SU-DHL-6 (cell line): Measurements from ENCODE around the gene FBXO40.

Experiments used
- H2AFZ ChIP-seq: fragments of 200-600 bp; sonication (generic); 2 replicates; pipeline ENCODE4 v1.6.1; 2014; ENCODE audit warnings: low read depth, mild to moderate bottlenecking, moderate library complexity, mixed read lengths, antibody characterized with exemption, low read length; ENCODE audit not compliant: severe bottlenecking
- H3F3A ChIP-seq: fragments of 200-600 bp; shearing (Covaris generic); 2 replicates; pipeline ENCODE4 v1.6.0; 2016; ENCODE audit warnings: antibody characterized with exemption, mild to moderate bottlenecking; ENCODE audit not compliant: insufficient read depth
- H3K27ac ChIP-seq: fragments of 200-600 bp; sonication (generic); 2 replicates; pipeline ENCODE4 v1.5.1; 2016; ENCODE audit warnings: low read depth, mild to moderate bottlenecking, low read length, moderate library complexity, mixed read lengths
- H3K27me3 ChIP-seq: fragments of 200-600 bp; sonication (generic), shearing (Covaris generic); 2 replicates; pipeline ENCODE4 v1.6.0; 2014; ENCODE audit warnings: mild to moderate bottlenecking, low read length
- H3K36me3 ChIP-seq: fragments of 200-600 bp; sonication (generic); 2 replicates; pipeline ENCODE4 v1.6.1; 2014; ENCODE audit warnings: mild to moderate bottlenecking, low read length, mixed read lengths
- H3K4me2 ChIP-seq: fragments of 300-600, 200-600 bp; shearing (Covaris generic), sonication (generic); 2 replicates; pipeline ENCODE4 v1.6.0; 2014; ENCODE audit warnings: low read length, low read depth, mild to moderate bottlenecking; ENCODE audit not compliant: poor library complexity, severe bottlenecking
- H3K4me3 ChIP-seq: fragments of 200-600 bp; sonication (generic); 2 replicates; pipeline ENCODE4 v1.5.1; 2014; ENCODE audit warnings: antibody characterized with exemption, low read length, mild to moderate bottlenecking, mixed read lengths; ENCODE audit not compliant: insufficient read depth, poor library complexity, severe bottlenecking
- H3K79me2 ChIP-seq: fragments of 200-600 bp; sonication (generic); 2 replicates; pipeline ENCODE4 v1.6.1; 2014; ENCODE audit warnings: mild to moderate bottlenecking, low read length, moderate library complexity; ENCODE audit not compliant: insufficient read depth
- H3K9ac ChIP-seq: fragments of 200-600 bp; sonication (generic); 2 replicates; pipeline ENCODE4 v1.7.0; 2014; ENCODE audit warnings: mild to moderate bottlenecking, low read length
- H3K9me2 ChIP-seq: fragments of 200-600 bp; sonication (generic); replicated peaks from 2 replicates; pipeline ENCODE4 v1.6.1; 2014; ENCODE audit warnings: low read length; ENCODE audit not compliant: insufficient read depth
- H3K9me3 ChIP-seq: fragments of 200-600 bp; sonication (generic); 2 replicates; pipeline ENCODE4 v1.6.1; 2014; ENCODE audit warnings: low read length, mixed read lengths; ENCODE audit not compliant: insufficient read depth
- H4K20me1 ChIP-seq: fragments of 200-600 bp; sonication (generic); 2 replicates; pipeline ENCODE4 v1.6.1; 2014; ENCODE audit warnings: low read depth, mild to moderate bottlenecking, antibody characterized with exemption, low read length, moderate library complexity, mixed read lengths
- EZH2phosphoT487 ChIP-seq: fragments of 200-600 bp; sonication (generic), shearing (Covaris generic); conservative IDR thresholded peaks from 2 replicates; pipeline ENCODE4 v1.6.1; 2018; ENCODE audit warnings: mild to moderate bottlenecking, antibody characterized with exemption, low read length, moderate library complexity, mixed read lengths
- TF ChIP-seq, protein P1 (sequence below): fragments of 200-600 bp; sonication (generic); IDR thresholded peaks from one replicate; pipeline ENCODE4 v1.5.1; 2017; ENCODE audit warnings: antibody characterized with exemption, mild to moderate bottlenecking, low read length, moderate library complexity; ENCODE audit not compliant: insufficient read depth, poor library complexity, severe bottlenecking

FBXO40 gene

DNA sequence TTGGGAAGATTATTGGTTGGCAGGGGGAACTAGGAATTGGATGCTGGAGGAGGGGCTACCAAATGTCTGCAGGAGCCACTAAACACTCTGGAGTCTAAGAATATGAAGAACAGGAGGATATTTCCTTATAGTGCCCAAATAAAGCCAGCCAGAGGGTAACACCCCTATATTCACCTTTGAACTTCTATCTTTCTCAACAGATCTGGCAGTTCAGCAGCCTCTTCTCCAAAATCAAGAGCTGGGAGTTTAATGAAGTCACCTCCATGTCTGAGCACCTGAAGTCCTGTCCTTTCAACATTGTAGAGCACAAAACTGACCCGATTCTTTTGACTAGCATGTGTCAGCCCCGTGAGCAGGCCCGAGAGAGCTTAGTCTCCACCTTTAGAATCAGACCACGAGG, 33.3 kb downstream of the FBXO40 start:
- Histone ChIP-seq H3K9ac (no peak overlapping the region), H3K4me3 (no peak overlapping the region), H3K79me2 (no peaks in the 10 kb centered on the region), H3K4me2 (no peak overlapping the region), H3K27me3 (no peaks in the 10 kb centered on the region), H3K27ac (no peak overlapping the region), H2AFZ (no peak overlapping the region), H3K36me3 (no peaks in the 10 kb centered on the region), H3F3A (no peaks in the 10 kb centered on the region), H3K9me2 (no peaks in the 10 kb centered on the region), H3K9me3 (no peaks in the 10 kb centered on the region), H4K20me1 (no peaks in the 10 kb centered on the region)
- TF ChIP-seq EZH2phosphoT487: no peak
- TF ChIP-seq, protein P1, sequence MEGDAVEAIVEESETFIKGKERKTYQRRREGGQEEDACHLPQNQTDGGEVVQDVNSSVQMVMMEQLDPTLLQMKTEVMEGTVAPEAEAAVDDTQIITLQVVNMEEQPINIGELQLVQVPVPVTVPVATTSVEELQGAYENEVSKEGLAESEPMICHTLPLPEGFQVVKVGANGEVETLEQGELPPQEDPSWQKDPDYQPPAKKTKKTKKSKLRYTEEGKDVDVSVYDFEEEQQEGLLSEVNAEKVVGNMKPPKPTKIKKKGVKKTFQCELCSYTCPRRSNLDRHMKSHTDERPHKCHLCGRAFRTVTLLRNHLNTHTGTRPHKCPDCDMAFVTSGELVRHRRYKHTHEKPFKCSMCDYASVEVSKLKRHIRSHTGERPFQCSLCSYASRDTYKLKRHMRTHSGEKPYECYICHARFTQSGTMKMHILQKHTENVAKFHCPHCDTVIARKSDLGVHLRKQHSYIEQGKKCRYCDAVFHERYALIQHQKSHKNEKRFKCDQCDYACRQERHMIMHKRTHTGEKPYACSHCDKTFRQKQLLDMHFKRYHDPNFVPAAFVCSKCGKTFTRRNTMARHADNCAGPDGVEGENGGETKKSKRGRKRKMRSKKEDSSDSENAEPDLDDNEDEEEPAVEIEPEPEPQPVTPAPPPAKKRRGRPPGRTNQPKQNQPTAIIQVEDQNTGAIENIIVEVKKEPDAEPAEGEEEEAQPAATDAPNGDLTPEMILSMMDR: no peak

DNA sequence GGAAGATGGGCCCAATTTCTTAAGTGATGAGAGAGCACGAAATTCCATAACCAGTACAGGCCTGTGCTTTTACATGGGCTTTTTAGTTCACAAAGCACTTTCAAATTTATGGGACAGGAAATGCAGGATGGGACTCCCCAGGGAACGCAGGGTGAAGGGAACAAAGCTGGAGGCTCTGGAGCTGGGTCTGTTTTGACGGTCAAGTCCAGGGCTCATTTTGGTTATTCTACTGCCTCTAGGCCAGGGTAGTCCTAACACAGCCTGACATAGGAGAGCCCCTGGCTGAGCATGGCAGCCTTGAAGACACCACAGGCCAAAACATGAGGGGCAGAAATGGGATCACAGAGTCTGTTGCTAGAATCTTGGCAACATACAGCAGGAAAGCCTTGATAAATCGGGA, 34.0 kb downstream of the FBXO40 start:
- no peak overlapping the region for H2AFZ ChIP-seq

DNA sequence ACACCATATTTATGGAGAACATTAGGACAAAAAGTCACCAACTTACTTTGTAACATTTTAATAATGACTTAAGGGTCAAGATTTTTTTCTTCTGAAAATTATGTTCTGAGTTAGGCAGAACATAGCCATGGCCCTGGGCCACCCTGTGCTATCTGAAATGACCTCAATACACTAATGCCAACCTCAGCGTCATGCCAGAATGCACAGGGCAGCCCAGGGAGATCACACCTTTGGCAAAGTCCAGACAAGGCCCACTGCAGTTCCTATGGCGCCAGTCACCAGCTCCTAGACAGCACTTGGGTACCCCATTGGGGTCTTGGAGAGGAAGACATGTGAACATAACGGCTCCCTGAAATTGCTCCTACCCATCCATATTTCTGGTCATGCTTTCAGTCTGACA, 34.4 kb downstream of the FBXO40 start:
- Histone ChIP-seq H3K9ac (no peak overlapping the region), H3K4me2 (no peak overlapping the region), H3K36me3 (no peaks in the 10 kb centered on the region), H3K9me2 (no peaks in the 10 kb centered on the region), H3K9me3 (no peaks in the 10 kb centered on the region), H3F3A (no peaks in the 10 kb centered on the region), H3K27me3 (no peaks in the 10 kb centered on the region), H4K20me1 (no peaks in the 10 kb centered on the region), H3K4me3 (no peak overlapping the region), H3K27ac (no peak overlapping the region), H2AFZ (no peak overlapping the region), H3K79me2 (no peaks in the 10 kb centered on the region)
- TF ChIP-seq, protein P1: no peak
- no peak for TF ChIP-seq EZH2phosphoT487

More for the DNA sequence above, 34.0 kb downstream of the FBXO40 start:
- Histone ChIP-seq H3K36me3 (no peaks in the 10 kb centered on the region), H3K9me3 (no peaks in the 10 kb centered on the region), H3K4me3 (no peak overlapping the region), H3K27ac (no peak overlapping the region), H3K9ac (no peak overlapping the region), H3K27me3 (no peaks in the 10 kb centered on the region), H3K4me2 (no peak overlapping the region), H4K20me1 (no peaks in the 10 kb centered on the region), H3K9me2 (no peaks in the 10 kb centered on the region), H3K79me2 (no peaks in the 10 kb centered on the region), H3F3A (no peaks in the 10 kb centered on the region)
- no peak for TF ChIP-seq EZH2phosphoT487
- TF ChIP-seq, protein P1: no peak
